Lower lobe of right lung (tissue), 2 donors: ENCODE measurements around the gene PTPRK. TPM values are rescaled to one million over a fixed set of nuclear protein-coding genes. Genes with fewer than 3 reads are reported as not detected.

Experiments
- ATAC-seq, 2 donors: fragments of 200-7000 bp; cut with Tn5 transposase; one replicate each; pipeline ENCODE4 v1.9.1; 2020 to 2022; ENCODE audit warnings: mild to moderate bottlenecking in 2 of 2, moderate library complexity in 2 of 2
- DNase-seq: peaks from one replicate; pipeline ENCODE4 v3.0.0-alpha.2; 2020
- H3K27ac ChIP-seq: fragments of 200-600 bp; one replicate; pipeline ENCODE4 v1.8.0; 2022
- H3K27me3 ChIP-seq: fragments of 200-600 bp; one replicate; pipeline ENCODE4 v1.8.0; 2022; ENCODE audit warnings: low read depth
- H3K36me3 ChIP-seq: fragments of 200-600 bp; one replicate; pipeline ENCODE4 v1.8.0; 2022; ENCODE audit warnings: mild to moderate bottlenecking
- H3K4me1 ChIP-seq: fragments of 200-600 bp; one replicate; pipeline ENCODE4 v1.8.0; 2022
- H3K4me3 ChIP-seq: fragments of 200-600 bp; one replicate; pipeline ENCODE4 v1.8.0; 2022; ENCODE audit warnings: mild to moderate bottlenecking
- H3K9me3 ChIP-seq: fragments of 200-600 bp; one replicate; pipeline ENCODE4 v1.8.0; 2022
- intact Hi-C: fragments of 100-400 bp; cut with DNase I; formaldehyde crosslinking; loops from one replicate; pipeline ENCODE4 v1.11.0; 2022
- total RNA-seq: library from RNA; stranded (reverse); fragmentation: NEBNext Ultra II Directional; extraction: Animal tissue kit (Norgen Biotek cat#: 25700); gene quantifications from one replicate; pipeline ENCODE4 v1.2.1, GENCODE V29; 2021
- TF ChIP-seq, protein P1 (sequence below): fragments of 200-600 bp; IDR thresholded peaks from one replicate; pipeline ENCODE4 v1.8.0; 2022; ENCODE audit warnings: antibody characterized with exemption, mild to moderate bottlenecking
- donor health status: DM: no; HTN: yes; CAD: no; lungs with severe emphysema.

The PTPRK gene
- total RNA-seq, 1 donor from 2014 or later: 62.7 TPM

- Histone ChIP-seq H3K27me3 (no peaks in the 10 kb centered on the region), H3K27ac (no peak overlapping the region), H3K4me3 (no peak overlapping the region), H3K4me1 (peaks cover 9% of the 10 kb centered on the region), H3K9me3 (no peaks in the 10 kb centered on the region), H3K36me3 (no peaks in the 10 kb centered on the region)
- DNase-seq (no peak), ATAC-seq (no peak)
- intact Hi-C loops: no loop called here
- TF ChIP-seq, protein P1, sequence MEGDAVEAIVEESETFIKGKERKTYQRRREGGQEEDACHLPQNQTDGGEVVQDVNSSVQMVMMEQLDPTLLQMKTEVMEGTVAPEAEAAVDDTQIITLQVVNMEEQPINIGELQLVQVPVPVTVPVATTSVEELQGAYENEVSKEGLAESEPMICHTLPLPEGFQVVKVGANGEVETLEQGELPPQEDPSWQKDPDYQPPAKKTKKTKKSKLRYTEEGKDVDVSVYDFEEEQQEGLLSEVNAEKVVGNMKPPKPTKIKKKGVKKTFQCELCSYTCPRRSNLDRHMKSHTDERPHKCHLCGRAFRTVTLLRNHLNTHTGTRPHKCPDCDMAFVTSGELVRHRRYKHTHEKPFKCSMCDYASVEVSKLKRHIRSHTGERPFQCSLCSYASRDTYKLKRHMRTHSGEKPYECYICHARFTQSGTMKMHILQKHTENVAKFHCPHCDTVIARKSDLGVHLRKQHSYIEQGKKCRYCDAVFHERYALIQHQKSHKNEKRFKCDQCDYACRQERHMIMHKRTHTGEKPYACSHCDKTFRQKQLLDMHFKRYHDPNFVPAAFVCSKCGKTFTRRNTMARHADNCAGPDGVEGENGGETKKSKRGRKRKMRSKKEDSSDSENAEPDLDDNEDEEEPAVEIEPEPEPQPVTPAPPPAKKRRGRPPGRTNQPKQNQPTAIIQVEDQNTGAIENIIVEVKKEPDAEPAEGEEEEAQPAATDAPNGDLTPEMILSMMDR: no peak
Observed at GRCh38 chr6:128239146-128239545, 281.3 kb downstream of the PTPRK start.

DNA sequence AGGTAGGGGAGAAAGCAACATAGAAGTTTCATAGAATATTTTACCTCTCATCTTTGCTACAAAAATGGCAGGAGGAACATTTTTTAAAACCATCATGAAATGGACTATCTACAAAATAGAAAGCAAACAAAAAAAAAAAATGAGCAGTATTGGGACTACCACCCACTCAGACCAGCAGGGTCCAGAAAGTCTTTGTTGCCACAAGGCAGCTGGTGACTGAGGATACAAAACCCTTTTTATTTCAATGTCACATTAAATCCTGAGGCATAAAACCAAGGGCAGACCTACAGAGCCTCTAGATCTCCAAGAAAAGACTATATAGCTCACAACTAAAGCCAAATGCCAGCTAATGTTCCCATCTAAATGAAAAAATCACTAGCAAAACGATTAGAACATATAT is 282.2 kb downstream of the PTPRK start:
- DNase-seq (no peak), ATAC-seq (no peak)
- peaks cover 9% of the 10 kb centered on the region for H3K4me1 ChIP-seq
- intact Hi-C loops: no loop called here
- TF ChIP-seq, protein P1: no peak
- H3K27ac ChIP-seq: no peak overlapping the region
- H3K36me3 ChIP-seq: no peaks in the 10 kb centered on the region
- H3K27me3 ChIP-seq: no peaks in the 10 kb centered on the region
- no peaks in the 10 kb centered on the region for H3K9me3 ChIP-seq
- no peak overlapping the region for H3K4me3 ChIP-seq

DNA sequence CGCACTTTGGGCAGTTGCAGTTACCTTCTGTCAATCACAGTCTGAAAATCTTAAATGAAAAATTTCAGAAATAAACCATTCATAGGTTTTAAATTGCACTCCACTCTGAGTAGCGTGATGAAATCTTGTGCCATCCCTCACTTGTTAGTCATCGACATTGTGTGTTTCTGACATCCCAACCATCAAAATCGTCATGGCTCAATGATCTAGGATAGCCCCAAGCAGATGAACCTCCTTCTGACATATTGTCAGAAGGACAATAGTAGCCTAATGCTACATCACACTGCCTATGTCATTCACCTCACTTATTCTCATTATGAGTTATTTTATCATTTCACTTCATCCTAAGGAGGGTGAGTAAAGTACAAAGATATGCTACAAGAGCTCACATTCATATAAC is 284.8 kb downstream of the PTPRK start:
- intact Hi-C loops: no loop called here
- ATAC-seq (no peak), DNase-seq (no peak)
- H3K27me3 ChIP-seq: no peaks in the 10 kb centered on the region
- no peaks in the 10 kb centered on the region for H3K36me3 ChIP-seq
- H3K4me3 ChIP-seq: no peak overlapping the region
- TF ChIP-seq, protein P1: no peak
- no peak overlapping the region for H3K27ac ChIP-seq
- H3K9me3 ChIP-seq: no peaks in the 10 kb centered on the region
- peaks cover 9% of the 10 kb centered on the region for H3K4me1 ChIP-seq

GRCh38 chr6:128233531-128233930 is 286.9 kb downstream of the PTPRK start:
- Histone ChIP-seq H3K4me1 (no peaks in the 10 kb centered on the region), H3K9me3 (no peaks in the 10 kb centered on the region), H3K4me3 (no peak overlapping the region), H3K27me3 (no peaks in the 10 kb centered on the region), H3K36me3 (no peaks in the 10 kb centered on the region), H3K27ac (no peak overlapping the region)
- ATAC-seq (no peak), DNase-seq (no peak)
- TF ChIP-seq, protein P1: no peak
- intact Hi-C loops: no loop called here

DNA sequence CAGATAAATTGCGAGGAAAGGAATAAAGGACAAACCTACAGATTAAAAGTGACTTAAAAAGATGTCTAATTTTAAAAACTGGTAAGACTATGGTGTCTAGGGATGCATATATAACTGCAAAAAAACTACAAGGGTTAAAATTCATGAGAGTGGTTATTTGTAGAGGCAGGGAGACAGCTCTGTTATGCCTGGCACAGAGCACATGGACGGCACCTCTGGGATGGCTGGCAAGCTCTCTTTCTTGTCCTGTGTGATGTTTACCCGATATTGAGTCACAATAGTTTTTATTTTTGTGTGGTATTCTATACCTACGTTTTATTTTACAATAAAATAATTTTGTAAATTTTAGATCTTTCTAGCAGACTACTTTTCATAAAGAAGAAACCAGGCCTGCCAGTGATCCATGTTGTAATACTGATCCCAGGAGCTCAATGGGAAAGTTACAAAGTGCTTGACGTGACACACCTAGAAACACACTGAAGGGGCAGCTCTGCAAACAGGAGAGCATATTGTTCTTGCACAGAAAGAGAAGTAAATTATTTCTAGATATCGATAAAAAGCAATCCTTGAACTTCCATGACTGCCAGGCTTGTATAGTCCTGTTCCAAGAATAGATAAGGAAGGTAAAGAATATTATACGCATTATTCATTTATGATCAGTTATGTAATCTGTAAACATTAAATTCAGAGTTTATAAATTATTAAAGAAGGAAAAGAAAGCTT is 290.0 kb downstream of the PTPRK start:
- intact Hi-C loops: no loop called here
- no peak for DNase-seq
- Histone ChIP-seq H3K9me3 (no peaks in the 10 kb centered on the region), H3K27me3 (no peaks in the 10 kb centered on the region), H3K4me3 (no peak overlapping the region), H3K36me3 (no peaks in the 10 kb centered on the region), H3K27ac (no peak overlapping the region), H3K4me1 (no peaks in the 10 kb centered on the region)
- ATAC-seq: no peak
- TF ChIP-seq, protein P1: no peak
